ENCODE results near the gene ALDH1A1. TPM values are rescaled to one million over a fixed set of nuclear protein-coding genes. Genes with fewer than 3 reads are reported as not detected.

ALDH1A1 gene
- total and polyA plus RNA-seq, 2 donors (not counting 3 experiments of a cell fraction or from before 2014, with no cell fraction given), result 91.1 to 287 TPM

DNA sequence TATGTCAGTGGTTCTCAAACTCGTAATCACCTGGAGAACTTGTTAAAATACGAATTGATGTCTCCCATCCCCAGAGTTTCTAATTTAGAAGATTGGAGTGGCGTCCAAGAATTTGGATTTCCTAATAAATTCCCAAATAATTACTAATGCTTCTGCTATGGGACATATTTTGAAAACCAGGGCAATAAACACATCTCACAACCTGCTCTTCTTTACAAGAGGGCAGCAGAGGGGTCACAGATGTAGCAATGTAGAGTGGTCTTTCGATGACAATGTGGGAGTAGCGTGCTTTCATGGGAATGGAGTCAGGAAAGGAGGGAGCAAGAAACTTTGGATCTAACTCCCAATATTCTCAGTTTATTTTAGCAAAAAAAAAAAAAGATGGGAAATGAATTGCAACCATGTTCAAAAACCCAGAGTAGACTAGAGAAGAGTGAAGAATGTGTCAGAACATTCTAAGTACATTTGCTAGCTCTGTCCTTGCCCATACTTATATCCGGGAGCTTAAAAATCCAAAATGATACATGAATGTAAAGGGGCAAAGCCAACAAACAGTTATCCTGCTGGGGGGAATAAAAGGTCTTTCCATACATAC, 33.8 kb upstream of the ALDH1A1 start:
- no peaks in the 10 kb centered on the region for H3K79me2 ChIP-seq (ENCODE audit: control insufficient read depth, insufficient read depth, low read length)
- no TSS peak for BruUV-seq (replicated peaks)
- CTCF ChIA-PET, result interaction anchor here (1.1 to 2.5 kb wide), 3 partner anchors 12 to 115 kb away, joined by 3 to 9 read pairs (median 6); no protein-coding TSS in a partner anchor
- no peak overlapping the region for H2AFZ ChIP-seq (ENCODE audit: low read depth, low read length)
- H3K9me1 ChIP-seq (replicated peaks; ENCODE audit: control insufficient read depth, extremely low read depth, insufficient read depth, low read length), result no peaks in the 10 kb centered on the region
- no peak for DNase-seq (ENCODE audit: low read depth, low spot score)
- intact Hi-C loops (cut with micrococcal nuclease) (loop anchor here (2.0 kb wide), 1 partner anchor 34 kb away; the partner anchor contains the start of gene ALDH1A1), dilution Hi-C loops (cut with MboI; ENCODE audit: extremely low pct_ligation_motif_present, low sequenced_read_pairs) (no loop called here)
- no peak overlapping the region for H3K9ac ChIP-seq (replicated peaks; ENCODE audit: extremely low read depth, insufficient read depth, low read length)
- H3K4me2 ChIP-seq (ENCODE audit: insufficient read depth, low read length), result no peak overlapping the region
- no peaks in the 10 kb centered on the region for H3K36me3 ChIP-seq (ENCODE audit: control insufficient read depth in 2 of 2, extremely low read depth in 1 of 2, insufficient read depth in 2 of 2, low read length in 2 of 2)
- no peaks in the 10 kb centered on the region for H3K27me3 ChIP-seq (ENCODE audit: control insufficient read depth in 2 of 2, insufficient read depth in 2 of 2, low read length in 2 of 2)
- no peaks in the 10 kb centered on the region for H4K20me1 ChIP-seq (replicated peaks; ENCODE audit: control insufficient read depth, extremely low read depth, insufficient read depth, low read length)
- TF ChIP-seq EZH2 (IDR thresholded peaks at IDR 0.05; ENCODE audit: borderline replicate concordance, low read depth, low read length, severe bottlenecking), result no peak
- TF ChIP-seq, protein P1, sequence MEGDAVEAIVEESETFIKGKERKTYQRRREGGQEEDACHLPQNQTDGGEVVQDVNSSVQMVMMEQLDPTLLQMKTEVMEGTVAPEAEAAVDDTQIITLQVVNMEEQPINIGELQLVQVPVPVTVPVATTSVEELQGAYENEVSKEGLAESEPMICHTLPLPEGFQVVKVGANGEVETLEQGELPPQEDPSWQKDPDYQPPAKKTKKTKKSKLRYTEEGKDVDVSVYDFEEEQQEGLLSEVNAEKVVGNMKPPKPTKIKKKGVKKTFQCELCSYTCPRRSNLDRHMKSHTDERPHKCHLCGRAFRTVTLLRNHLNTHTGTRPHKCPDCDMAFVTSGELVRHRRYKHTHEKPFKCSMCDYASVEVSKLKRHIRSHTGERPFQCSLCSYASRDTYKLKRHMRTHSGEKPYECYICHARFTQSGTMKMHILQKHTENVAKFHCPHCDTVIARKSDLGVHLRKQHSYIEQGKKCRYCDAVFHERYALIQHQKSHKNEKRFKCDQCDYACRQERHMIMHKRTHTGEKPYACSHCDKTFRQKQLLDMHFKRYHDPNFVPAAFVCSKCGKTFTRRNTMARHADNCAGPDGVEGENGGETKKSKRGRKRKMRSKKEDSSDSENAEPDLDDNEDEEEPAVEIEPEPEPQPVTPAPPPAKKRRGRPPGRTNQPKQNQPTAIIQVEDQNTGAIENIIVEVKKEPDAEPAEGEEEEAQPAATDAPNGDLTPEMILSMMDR (IDR thresholded peaks at IDR 0.05; ENCODE audit: extremely low read depth in 1 of 2, insufficient read depth in 1 of 2, low read depth in 1 of 2, low read length in 2 of 2), result no peak
- no peak for TF ChIP-seq POLR2AphosphoS5 (IDR thresholded peaks at IDR 0.05; ENCODE audit: insufficient read depth, low read depth, low read length)
- FAIRE-seq, result no peak
- H3K27ac ChIP-seq (ENCODE audit: insufficient read depth, low read depth, low read length), result peak overlapping the region; percentile 94
- POLR2A ChIA-PET, result no interaction called here
- H3K4me3 ChIP-seq (replicated peaks in 1 of 3; ENCODE audit: insufficient read depth in 1 of 3, low read depth in 1 of 3, low read length in 3 of 3), result no peak overlapping the region
- H3K9me3 ChIP-seq (replicated peaks; ENCODE audit: control insufficient read depth, insufficient read depth, low read length), result no peaks in the 10 kb centered on the region
- peaks cover 16% of the 10 kb centered on the region for H3K4me1 ChIP-seq (ENCODE audit: control insufficient read depth, extremely low read depth, insufficient read depth, low read length)

DNA sequence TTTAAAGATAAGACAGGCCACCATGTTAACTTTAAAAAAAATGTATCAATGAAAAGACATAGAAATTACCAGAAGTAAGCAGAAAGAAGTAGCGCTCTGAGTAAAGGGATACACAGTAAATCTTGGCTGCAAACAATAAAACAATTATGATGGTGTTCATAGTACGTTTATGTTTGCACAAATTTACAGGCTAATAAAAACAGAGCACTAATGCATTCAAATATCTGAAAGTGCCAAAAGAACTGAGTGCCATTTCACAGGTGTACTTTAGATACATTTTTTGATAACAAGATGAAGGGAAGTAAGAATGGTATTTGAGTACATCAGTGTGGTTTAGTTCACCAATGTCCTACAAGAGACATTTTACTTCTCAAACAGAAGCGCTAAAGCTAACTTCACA, 32.9 kb upstream of the ALDH1A1 start:
- no peak overlapping the region for H2AFZ ChIP-seq (ENCODE audit: low read depth, low read length)
- intact Hi-C loops (cut with micrococcal nuclease) (loop anchor here (2.0 kb wide), 1 partner anchor 33 kb away; the partner anchor contains the start of gene ALDH1A1), dilution Hi-C loops (cut with MboI; ENCODE audit: extremely low pct_ligation_motif_present, low sequenced_read_pairs) (no loop called here)
- H3K4me3 ChIP-seq (replicated peaks in 1 of 3; ENCODE audit: insufficient read depth in 1 of 3, low read depth in 1 of 3, low read length in 3 of 3), result no peak overlapping the region
- no peak for FAIRE-seq
- H3K27ac ChIP-seq (ENCODE audit: insufficient read depth, low read depth, low read length), result no peak overlapping the region
- no peaks in the 10 kb centered on the region for H3K36me3 ChIP-seq (ENCODE audit: control insufficient read depth in 2 of 2, extremely low read depth in 1 of 2, insufficient read depth in 2 of 2, low read length in 2 of 2)
- no peak overlapping the region for H3K9ac ChIP-seq (replicated peaks; ENCODE audit: extremely low read depth, insufficient read depth, low read length)
- ChIA-PET CTCF (no interaction called here), POLR2A (no interaction called here)
- no peaks in the 10 kb centered on the region for H3K9me3 ChIP-seq (replicated peaks; ENCODE audit: control insufficient read depth, insufficient read depth, low read length)
- no peak overlapping the region for H3K4me2 ChIP-seq (ENCODE audit: insufficient read depth, low read length)
- no peaks in the 10 kb centered on the region for H3K9me1 ChIP-seq (replicated peaks; ENCODE audit: control insufficient read depth, extremely low read depth, insufficient read depth, low read length)
- TF ChIP-seq POLR2A (IDR thresholded peaks at IDR 0.05; ENCODE audit: low read depth, low read length) (no peak), JUN (IDR thresholded peaks at IDR 0.05; ENCODE audit: borderline replicate concordance, insufficient read depth, insufficient read length, low read depth) (no peak), GATA2 (IDR thresholded peaks at IDR 0.05; ENCODE audit: insufficient read depth, insufficient read length, low read depth, low read length) (no peak), EZH2 (IDR thresholded peaks at IDR 0.05; ENCODE audit: borderline replicate concordance, low read depth, low read length, severe bottlenecking) (no peak), MYC (IDR thresholded peaks at IDR 0.05; ENCODE audit: low read depth, low read length) (no peak), FOS (IDR thresholded peaks at IDR 0.05; ENCODE audit: borderline replicate concordance, insufficient read depth, low read length) (no peak), POLR2AphosphoS5 (IDR thresholded peaks at IDR 0.05; ENCODE audit: insufficient read depth, low read depth, low read length) (no peak)
- TF ChIP-seq, protein P2, sequence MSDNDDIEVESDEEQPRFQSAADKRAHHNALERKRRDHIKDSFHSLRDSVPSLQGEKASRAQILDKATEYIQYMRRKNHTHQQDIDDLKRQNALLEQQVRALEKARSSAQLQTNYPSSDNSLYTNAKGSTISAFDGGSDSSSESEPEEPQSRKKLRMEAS (IDR thresholded peaks at IDR 0.05; ENCODE audit: insufficient read depth, insufficient read length), result no peak
- TF ChIP-seq, protein P1 (IDR thresholded peaks at IDR 0.05; ENCODE audit: extremely low read depth in 1 of 2, insufficient read depth in 1 of 2, low read depth in 1 of 2, low read length in 2 of 2), result no peak
- H3K79me2 ChIP-seq (ENCODE audit: control insufficient read depth, insufficient read depth, low read length), result no peaks in the 10 kb centered on the region
- H3K27me3 ChIP-seq (ENCODE audit: control insufficient read depth in 2 of 2, insufficient read depth in 2 of 2, low read length in 2 of 2), result no peaks in the 10 kb centered on the region
- H4K20me1 ChIP-seq (replicated peaks; ENCODE audit: control insufficient read depth, extremely low read depth, insufficient read depth, low read length), result no peaks in the 10 kb centered on the region
- H3K4me1 ChIP-seq (ENCODE audit: control insufficient read depth, extremely low read depth, insufficient read depth, low read length), result peaks cover 16% of the 10 kb centered on the region
- no TSS peak for BruUV-seq (replicated peaks)
- no peak for DNase-seq (ENCODE audit: low read depth, low spot score)
